ENCODE results near the gene BZW2.
A peak's percentile ranks its signal among the peaks of the same experiment; 100 is the strongest.

The BZW2 gene

DNA sequence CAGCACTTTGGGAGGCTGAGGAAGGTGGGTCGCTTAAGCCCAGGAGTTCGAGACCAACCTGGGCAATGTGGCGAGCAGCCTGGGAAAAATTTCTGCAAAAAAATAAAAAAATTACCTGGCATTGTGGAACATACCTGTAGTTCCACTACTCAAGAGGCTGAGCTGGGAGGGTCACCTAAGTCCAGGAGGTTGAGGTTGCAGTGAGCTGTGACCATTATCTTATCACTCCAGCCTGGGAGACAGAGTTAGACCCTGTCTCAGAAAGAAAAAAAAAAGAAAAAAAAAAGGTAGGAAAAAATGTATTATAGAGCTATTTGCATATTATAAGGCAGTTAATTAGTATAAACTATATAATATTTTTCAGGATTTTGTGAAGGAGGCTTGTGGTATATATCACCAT is 96.6 kb downstream of the BZW2 start:
- Histone ChIP-seq H3K4me1 (ENCODE audit: control insufficient read depth, insufficient read depth, low read length) (peaks cover 44% of the 10 kb centered on the region), H3K9me3 (replicated peaks; ENCODE audit: low read length) (no peaks in the 10 kb centered on the region), H3K9ac (ENCODE audit: low read depth, low read length) (no peak overlapping the region), H3K4me2 (ENCODE audit: low read length) (no peak overlapping the region), H3K4me3 (ENCODE audit: low read length) (no peak overlapping the region), H3K36me3 (ENCODE audit: insufficient read depth, low read length) (no peaks in the 10 kb centered on the region), H3K27me3 (ENCODE audit: control insufficient read depth, insufficient read depth, low read length) (no peaks in the 10 kb centered on the region)

DNA sequence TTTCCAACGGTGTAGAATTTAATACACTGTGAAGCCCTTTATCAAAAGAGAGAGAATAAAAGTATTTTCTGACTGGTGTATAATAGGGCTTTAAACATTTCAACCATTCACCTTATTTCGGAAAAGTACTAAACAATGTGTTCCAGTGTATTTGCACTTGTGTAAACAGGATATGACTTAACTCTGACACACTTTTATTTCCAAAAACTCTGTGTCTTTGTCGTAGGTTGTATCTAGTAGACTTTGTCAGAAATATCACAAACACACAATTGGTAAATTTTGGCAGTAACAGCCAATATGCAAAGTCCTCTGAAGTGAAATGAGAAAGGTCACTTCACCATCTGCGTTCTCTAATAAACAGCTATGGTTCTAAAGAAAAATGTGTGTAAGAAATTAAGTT is 97.3 kb downstream of the BZW2 start:
- Histone ChIP-seq H3K9me3 (replicated peaks; ENCODE audit: low read length) (no peaks in the 10 kb centered on the region), H3K27me3 (ENCODE audit: control insufficient read depth, insufficient read depth, low read length) (no peaks in the 10 kb centered on the region), H3K4me2 (ENCODE audit: low read length) (peak overlapping the region; percentile 43), H3K4me3 (ENCODE audit: low read length) (no peak overlapping the region), H3K36me3 (ENCODE audit: insufficient read depth, low read length) (no peaks in the 10 kb centered on the region), H3K9ac (ENCODE audit: low read depth, low read length) (no peak overlapping the region), H3K4me1 (ENCODE audit: control insufficient read depth, insufficient read depth, low read length) (peaks cover 44% of the 10 kb centered on the region)

DNA sequence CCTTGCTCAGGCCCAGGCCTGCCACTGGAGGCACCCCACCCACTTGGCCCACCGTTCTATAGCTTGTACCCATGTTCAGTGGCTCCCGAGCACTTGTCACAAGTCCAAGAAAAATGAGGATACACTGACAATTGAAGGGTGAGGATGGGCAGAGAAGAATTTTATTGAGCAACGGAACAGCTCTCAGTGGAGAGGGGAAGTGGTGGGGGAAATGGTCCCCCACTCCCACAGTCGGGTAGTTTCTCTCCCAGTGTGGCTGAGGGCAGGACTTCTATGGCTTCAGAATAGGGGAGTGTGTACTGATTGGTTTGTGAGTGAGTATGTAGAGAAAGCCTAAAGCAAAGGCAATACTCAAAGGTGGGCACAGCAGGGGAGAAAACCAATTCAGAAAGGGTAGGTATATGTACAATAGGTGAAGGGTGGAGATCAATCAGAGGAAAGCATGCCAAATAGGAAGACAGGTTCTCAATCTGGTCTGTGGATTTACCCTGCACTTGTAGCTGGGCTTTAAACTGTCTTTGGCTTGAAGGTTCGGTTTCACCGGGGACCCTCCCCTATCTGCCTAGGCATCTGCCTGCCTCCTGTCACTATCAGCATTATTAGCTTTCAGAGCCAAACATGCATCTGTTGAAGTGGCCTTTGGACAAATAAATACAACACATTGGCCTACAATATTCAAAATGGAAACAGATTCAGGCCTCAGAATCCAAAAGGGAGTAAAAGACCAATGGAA is 98.7 kb downstream of the BZW2 start:
- no peaks in the 10 kb centered on the region for H3K27me3 ChIP-seq (ENCODE audit: control insufficient read depth, insufficient read depth, low read length)
- no peaks in the 10 kb centered on the region for H3K9me3 ChIP-seq (replicated peaks; ENCODE audit: low read length)
- no peak overlapping the region for H3K4me3 ChIP-seq (ENCODE audit: low read length)
- H3K4me2 ChIP-seq (ENCODE audit: low read length): no peak overlapping the region
- H3K36me3 ChIP-seq (ENCODE audit: insufficient read depth, low read length): no peaks in the 10 kb centered on the region
- H3K4me1 ChIP-seq (ENCODE audit: control insufficient read depth, insufficient read depth, low read length): peaks cover 37% of the 10 kb centered on the region
- no peak overlapping the region for H3K9ac ChIP-seq (ENCODE audit: low read depth, low read length)

DNA sequence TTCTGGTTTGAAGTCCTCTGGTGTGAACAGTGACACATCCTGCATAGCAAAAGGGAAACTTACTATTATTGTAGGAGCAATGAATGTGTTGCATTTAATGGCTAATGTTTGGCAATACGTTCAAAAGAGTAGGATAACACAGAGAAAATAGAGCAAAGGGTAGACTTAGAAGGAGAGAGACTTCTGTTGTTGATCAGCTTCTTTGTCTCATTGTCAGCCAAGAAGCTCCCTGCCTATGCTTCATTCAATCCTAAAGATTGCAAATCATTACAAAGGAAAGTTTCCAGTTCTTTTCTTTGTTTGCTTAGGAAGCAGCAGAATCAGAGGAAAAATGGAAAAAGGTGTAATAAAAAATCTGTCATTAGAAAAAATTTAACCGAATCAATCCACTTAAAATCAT is 99.7 kb downstream of the BZW2 start:
- no peaks in the 10 kb centered on the region for H3K36me3 ChIP-seq (ENCODE audit: insufficient read depth, low read length)
- H3K9ac ChIP-seq (ENCODE audit: low read depth, low read length): no peak overlapping the region
- no peaks in the 10 kb centered on the region for H3K27me3 ChIP-seq (ENCODE audit: control insufficient read depth, insufficient read depth, low read length)
- peaks cover 30% of the 10 kb centered on the region for H3K4me1 ChIP-seq (ENCODE audit: control insufficient read depth, insufficient read depth, low read length)
- H3K4me3 ChIP-seq (ENCODE audit: low read length): no peak overlapping the region
- H3K9me3 ChIP-seq (replicated peaks; ENCODE audit: low read length): no peaks in the 10 kb centered on the region
- H3K4me2 ChIP-seq (ENCODE audit: low read length): no peak overlapping the region

DNA sequence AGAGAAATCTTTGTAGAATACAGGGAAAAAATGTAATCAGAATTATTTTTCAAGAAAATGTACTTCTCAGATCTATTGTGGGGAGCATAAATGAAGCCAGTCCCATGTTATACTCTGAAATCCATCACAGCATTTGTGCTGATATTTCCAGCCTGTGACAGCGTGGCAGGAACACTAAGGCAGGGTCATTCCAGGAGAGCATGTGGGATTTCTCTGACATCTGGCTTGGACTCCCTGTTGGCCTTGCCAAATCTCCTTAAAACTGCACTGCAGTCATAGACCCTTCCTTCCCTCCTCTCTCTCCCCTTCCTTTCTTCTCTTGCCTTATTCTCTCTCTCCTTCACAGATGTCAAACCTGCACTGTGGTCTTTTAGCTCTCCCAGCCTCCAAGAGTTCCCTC is 101.1 kb downstream of the BZW2 start:
- H3K9ac ChIP-seq (ENCODE audit: low read depth, low read length): no peak overlapping the region
- no peaks in the 10 kb centered on the region for H3K36me3 ChIP-seq (ENCODE audit: insufficient read depth, low read length)
- peaks cover 17% of the 10 kb centered on the region for H3K4me1 ChIP-seq (ENCODE audit: control insufficient read depth, insufficient read depth, low read length)
- H3K9me3 ChIP-seq (replicated peaks; ENCODE audit: low read length): no peaks in the 10 kb centered on the region
- no peaks in the 10 kb centered on the region for H3K27me3 ChIP-seq (ENCODE audit: control insufficient read depth, insufficient read depth, low read length)
- no peak overlapping the region for H3K4me2 ChIP-seq (ENCODE audit: low read length)
- no peak overlapping the region for H3K4me3 ChIP-seq (ENCODE audit: low read length)

DNA sequence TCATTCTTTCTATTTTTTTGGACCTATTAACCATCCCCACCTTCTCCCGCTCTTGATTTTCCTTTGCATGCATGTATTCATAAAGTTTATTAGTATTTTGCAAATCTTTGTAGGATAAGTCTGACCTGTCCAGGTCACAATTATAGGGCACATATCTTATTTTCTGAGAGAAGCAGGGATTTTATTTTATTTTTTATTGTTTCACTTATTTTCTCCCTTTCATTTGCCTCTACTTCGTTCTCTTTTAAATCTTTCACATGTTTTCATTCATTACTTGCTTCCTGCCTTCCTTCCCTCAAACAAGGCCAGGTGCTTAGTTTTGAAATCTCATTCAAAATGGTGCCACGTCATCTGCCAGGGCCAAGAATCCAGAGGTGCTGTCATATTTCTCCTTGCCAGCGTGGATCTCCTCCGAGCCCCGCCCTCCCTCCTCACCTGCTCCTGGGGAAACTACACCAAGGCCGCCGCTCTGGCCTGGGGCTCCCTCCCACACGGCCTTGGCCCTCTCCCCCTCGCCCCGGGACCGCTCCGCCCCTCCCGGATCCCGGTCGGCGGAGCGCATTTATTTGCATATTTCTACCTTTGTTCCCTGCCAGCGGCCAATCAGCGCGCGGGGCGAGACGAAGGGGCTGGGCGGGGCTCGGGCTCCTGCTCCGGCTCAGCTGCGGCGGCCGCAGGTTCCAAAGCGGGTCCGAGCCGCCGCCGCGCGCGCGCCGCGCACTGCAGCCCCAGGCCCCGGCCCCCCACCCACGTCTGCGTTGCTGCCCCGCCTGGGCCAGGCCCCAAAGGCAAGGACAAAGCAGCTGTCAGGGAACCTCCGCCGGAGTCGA is 107.3 kb downstream of the BZW2 start, which contains the start of gene TSPAN13:
TSPAN13 (plus strand) TSS at position 654 of the 830 bp plus-strand sequence. CDS start 213 bp downstream, outside the sequence.
- no peaks in the 10 kb centered on the region for H3K9me3 ChIP-seq (replicated peaks; ENCODE audit: low read length)
- H3K4me2 ChIP-seq (ENCODE audit: low read length): peak within 1 kb of the TSS; percentile 92
- peak within 1 kb of the TSS; percentile 51 for H3K9ac ChIP-seq (ENCODE audit: low read depth, low read length)
- H3K27me3 ChIP-seq (ENCODE audit: control insufficient read depth, insufficient read depth, low read length): no peaks in the 10 kb centered on the region
- peaks cover 9% of the 10 kb centered on the region for H3K4me1 ChIP-seq (ENCODE audit: control insufficient read depth, insufficient read depth, low read length)
- no peaks in the 10 kb centered on the region for H3K36me3 ChIP-seq (ENCODE audit: insufficient read depth, low read length)
- H3K4me3 ChIP-seq (ENCODE audit: low read length): peak within 1 kb of the TSS; percentile 83

DNA sequence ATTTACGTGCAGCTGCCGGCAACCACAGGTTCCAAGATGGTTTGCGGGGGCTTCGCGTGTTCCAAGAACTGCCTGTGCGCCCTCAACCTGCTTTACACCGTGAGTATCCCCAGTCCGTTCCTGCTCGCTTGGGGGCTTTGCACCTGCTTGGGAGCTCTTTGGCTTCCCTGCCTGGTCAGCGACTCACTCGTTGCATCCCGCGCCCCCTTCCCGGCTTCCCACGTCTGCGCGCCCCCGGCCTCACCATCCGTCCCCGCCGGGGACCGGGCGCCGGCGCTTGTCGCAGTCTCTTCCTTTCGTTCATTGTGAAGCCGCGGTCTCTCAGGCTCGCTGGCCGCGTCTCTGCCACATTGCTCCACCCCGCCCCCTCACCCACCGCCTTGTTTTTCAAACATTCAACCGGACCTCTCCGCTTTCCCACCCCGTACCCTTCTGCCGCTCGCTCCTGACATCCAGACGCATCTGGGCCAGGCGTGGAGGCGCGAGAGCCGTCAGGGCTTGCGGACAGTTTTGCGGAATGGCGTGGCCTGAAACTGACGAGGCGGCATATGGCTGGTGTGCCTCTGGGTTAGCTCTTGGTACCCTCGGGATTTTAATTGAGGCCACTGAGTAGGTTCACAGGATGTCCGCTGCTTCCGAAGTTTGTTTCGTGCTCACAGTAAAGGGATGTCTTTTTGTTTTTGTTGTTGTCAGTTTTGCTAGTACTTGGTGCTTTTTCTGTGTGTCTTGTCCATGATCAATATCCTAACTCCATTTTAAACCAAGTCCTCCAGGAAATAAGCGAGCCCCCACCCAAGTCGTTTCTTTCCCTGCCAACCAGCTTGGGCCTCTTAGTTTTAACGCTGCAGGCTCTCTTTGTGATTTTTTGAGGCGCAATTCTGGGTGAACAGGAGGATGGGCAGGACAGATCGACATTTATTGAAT is 108.2 kb downstream of the BZW2 start:
- Histone ChIP-seq H3K9me3 (replicated peaks; ENCODE audit: low read length) (no peaks in the 10 kb centered on the region), H3K4me1 (ENCODE audit: control insufficient read depth, insufficient read depth, low read length) (peaks cover 9% of the 10 kb centered on the region), H3K4me2 (ENCODE audit: low read length) (peak overlapping the region; percentile 92), H3K9ac (ENCODE audit: low read depth, low read length) (peak overlapping the region; percentile 51), H3K36me3 (ENCODE audit: insufficient read depth, low read length) (no peaks in the 10 kb centered on the region), H3K4me3 (ENCODE audit: low read length) (peak overlapping the region; percentile 83), H3K27me3 (ENCODE audit: control insufficient read depth, insufficient read depth, low read length) (no peaks in the 10 kb centered on the region)

DNA sequence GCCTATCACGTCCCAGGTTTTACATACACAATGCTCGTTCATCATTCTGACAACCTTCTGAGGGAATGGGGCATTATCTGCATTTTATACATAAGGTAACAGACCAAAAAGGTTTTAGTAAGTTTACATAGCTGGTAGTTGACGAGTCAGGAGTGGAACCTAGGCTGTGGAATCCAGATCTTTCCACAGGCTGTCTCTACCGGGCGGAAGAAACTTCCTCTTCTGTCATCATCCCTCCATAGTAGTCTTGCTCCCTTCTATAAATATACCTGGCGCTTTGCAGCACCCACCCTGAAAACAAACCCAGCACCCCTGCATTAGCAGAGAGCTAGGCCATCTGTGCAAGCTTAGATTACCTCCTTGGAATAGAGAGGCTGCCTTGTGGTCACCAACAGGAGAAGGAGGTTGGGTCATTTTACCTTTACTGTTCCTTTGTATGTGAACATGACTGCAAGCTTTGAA is 108.9 kb downstream of the BZW2 start:
- H3K4me1 ChIP-seq (ENCODE audit: control insufficient read depth, insufficient read depth, low read length): peaks cover 9% of the 10 kb centered on the region
- peak overlapping the region; percentile 92 for H3K4me2 ChIP-seq (ENCODE audit: low read length)
- H3K9me3 ChIP-seq (replicated peaks; ENCODE audit: low read length): no peaks in the 10 kb centered on the region
- H3K36me3 ChIP-seq (ENCODE audit: insufficient read depth, low read length): no peaks in the 10 kb centered on the region
- H3K27me3 ChIP-seq (ENCODE audit: control insufficient read depth, insufficient read depth, low read length): no peaks in the 10 kb centered on the region
- H3K9ac ChIP-seq (ENCODE audit: low read depth, low read length): no peak overlapping the region
- H3K4me3 ChIP-seq (ENCODE audit: low read length): no peak overlapping the region

DNA sequence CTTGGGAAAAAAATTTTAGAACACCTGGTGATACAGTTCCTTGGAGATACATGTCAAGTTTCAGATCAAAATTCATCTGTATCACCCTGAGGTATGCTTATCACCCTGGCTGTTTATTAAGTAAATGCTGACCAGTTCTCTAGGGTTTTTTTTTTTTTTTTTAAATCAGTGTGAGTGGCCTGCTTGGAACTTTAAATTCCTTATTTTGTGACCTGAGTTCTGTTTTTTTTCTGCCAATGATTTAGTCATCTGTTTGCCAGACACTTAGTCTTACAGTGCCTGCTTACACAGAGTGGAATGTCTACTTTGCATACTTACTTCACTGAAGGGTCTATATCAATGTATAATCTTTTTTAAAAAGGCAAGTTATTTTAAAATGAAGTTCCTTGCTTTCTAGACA is 109.4 kb downstream of the BZW2 start:
- no peaks in the 10 kb centered on the region for H3K36me3 ChIP-seq (ENCODE audit: insufficient read depth, low read length)
- H3K9ac ChIP-seq (ENCODE audit: low read depth, low read length): no peak overlapping the region
- no peak overlapping the region for H3K4me3 ChIP-seq (ENCODE audit: low read length)
- H3K9me3 ChIP-seq (replicated peaks; ENCODE audit: low read length): no peaks in the 10 kb centered on the region
- H3K4me2 ChIP-seq (ENCODE audit: low read length): no peak overlapping the region
- peaks cover 9% of the 10 kb centered on the region for H3K4me1 ChIP-seq (ENCODE audit: control insufficient read depth, insufficient read depth, low read length)
- no peaks in the 10 kb centered on the region for H3K27me3 ChIP-seq (ENCODE audit: control insufficient read depth, insufficient read depth, low read length)
